Activated B cell treated with CpG ODN at 0.5 μM for 24 hours (primary cell): ENCODE measurements around the gene FILIP1. TPM values are rescaled to one million over a fixed set of nuclear protein-coding genes. Genes with fewer than 3 reads are reported as not detected.
A peak's percentile ranks its signal among the peaks of the same experiment; 100 is the strongest.

Experiments
- ATAC-seq: fragments of 200-7000 bp; cut with Tn5 transposase; one replicate; pipeline ENCODE4 v1.10.0; 2021; ENCODE audit warnings: low read depth, mild to moderate bottlenecking, moderate library complexity
- CTCF ChIA-PET: fragments of 350-600 bp; sonication (Branson Sonifier 250); formaldehyde crosslinking; loops from one replicate; lab custom pipeline; 2021; ENCODE audit warnings: antibody characterized with exemption; lab: Charles Lee
- POLR2A ChIA-PET: fragments of 350-600 bp; sonication (Branson Sonifier 250); formaldehyde crosslinking; loops from one replicate; lab custom pipeline; 2021; ENCODE audit warnings: antibody characterized with exemption; lab: Charles Lee
- DNase-seq: peaks from one replicate; pipeline ENCODE4 v3.0.0; 2022
- H3K27ac Mint-ChIP-seq: one replicate; pipeline ENCODE4 v1.8.0; 2020; ENCODE audit warnings: mixed read lengths
- H3K27me3 Mint-ChIP-seq: one replicate; pipeline ENCODE4 v1.8.0; 2021; ENCODE audit warnings: mixed read lengths
- H3K36me3 Mint-ChIP-seq: one replicate; pipeline ENCODE4 v1.8.0; 2021; ENCODE audit warnings: low read depth, mixed read lengths
- H3K4me1 Mint-ChIP-seq: one replicate; pipeline ENCODE4 v1.8.0; 2021; ENCODE audit warnings: mixed read lengths
- H3K4me3 Mint-ChIP-seq: one replicate; pipeline ENCODE4 v1.8.0; 2020; ENCODE audit warnings: mild to moderate bottlenecking, mixed read lengths
- H3K9me3 Mint-ChIP-seq: one replicate; pipeline ENCODE4 v1.8.0; 2020; ENCODE audit warnings: mixed read lengths
- CTCF ChIP-seq: fragments of 200-600 bp; IDR thresholded peaks from one replicate; pipeline ENCODE4 v1.8.0; 2022; ENCODE audit warnings: antibody characterized with exemption, mild to moderate bottlenecking
- intact Hi-C: fragments of 100-400 bp; cut with micrococcal nuclease; formaldehyde crosslinking; loops from one replicate; pipeline ENCODE4 v1.15.1; 2024
- total RNA-seq: library from RNA; stranded (reverse); gene quantifications from 2 replicates; pipeline ENCODE4 v1.2.3, GENCODE V29; 2022

The FILIP1 gene
- total RNA-seq, 1 donor from 2014 or later: not detected

- no peaks in the 10 kb centered on the region for H3K36me3 Mint-ChIP-seq
- no peaks in the 10 kb centered on the region for H3K9me3 Mint-ChIP-seq
- intact Hi-C loops: loop anchor here (1.0 to 5.0 kb wide), 9 partner anchors 13 to 1832 kb away; partner anchors contain the start of genes CGAS, COX7A2, MYO6 and SENP6
- H3K4me1 Mint-ChIP-seq: peaks cover 27% of the 10 kb centered on the region
- no peak within 1 kb of the TSS for H3K27ac Mint-ChIP-seq
- ChIA-PET POLR2A (interaction anchor here (0.6 to 3.3 kb wide), 7 partner anchors 35 to 1632 kb away, joined by 3 to 36 read pairs (median 5); partner anchors contain the start of genes COX7A2, SENP6 and SLC17A5), CTCF (interaction anchor here (1.0 to 3.3 kb wide), 4 partner anchors 12 to 76 kb away, joined by 3 to 10 read pairs (median 4); no protein-coding TSS in a partner anchor)
- no peak within 1 kb of the TSS for H3K4me3 Mint-ChIP-seq
- ATAC-seq (peak; percentile 96), DNase-seq (peak; percentile 84)
- H3K27me3 Mint-ChIP-seq: no peaks in the 10 kb centered on the region
- TF ChIP-seq CTCF: no peak
These were observed 208.8 kb downstream of the FILIP1 start, which contains the start of gene TMEM30A for GRCh38 chr6:75284632-75285282. TMEM30A (minus strand) TSS chr6:75284792; CDS start chr6:75284638, 154 bp downstream.

- no peak for TF ChIP-seq CTCF
- H3K4me1 Mint-ChIP-seq: peaks cover 31% of the 10 kb centered on the region
- intact Hi-C loops: loop anchor here (1.0 to 5.0 kb wide), 7 partner anchors 17 to 1832 kb away; partner anchors contain the start of genes CGAS, COX7A2, MYO6 and SENP6
- POLR2A ChIA-PET: interaction anchor here (0.6 to 3.3 kb wide), 7 partner anchors 35 to 1631 kb away, joined by 3 to 36 read pairs (median 5); partner anchors contain the start of genes COX7A2, SENP6 and SLC17A5
- no peaks in the 10 kb centered on the region for H3K36me3 Mint-ChIP-seq
- DNase-seq (peak; percentile 15), ATAC-seq (peak; percentile 15)
- CTCF ChIA-PET: interaction anchor here (1.0 to 3.3 kb wide), 4 partner anchors 11 to 75 kb away, joined by 3 to 10 read pairs (median 4); no protein-coding TSS in a partner anchor
- no peaks in the 10 kb centered on the region for H3K27me3 Mint-ChIP-seq
- no peak overlapping the region for H3K27ac Mint-ChIP-seq
- no peaks in the 10 kb centered on the region for H3K9me3 Mint-ChIP-seq
- H3K4me3 Mint-ChIP-seq: no peak overlapping the region
These were observed 209.5 kb downstream of the FILIP1 start for GRCh38 chr6:75283907-75284631.

GRCh38 chr6:75282706-75283105 is 210.9 kb downstream of the FILIP1 start:
- Mint-ChIP-seq H3K27me3 (no peaks in the 10 kb centered on the region), H3K27ac (no peak overlapping the region), H3K4me3 (peak overlapping the region; percentile 37), H3K4me1 (peaks cover 39% of the 10 kb centered on the region), H3K36me3 (peaks cover 2% of the 10 kb centered on the region), H3K9me3 (no peaks in the 10 kb centered on the region)
- ChIA-PET CTCF (interaction anchor here (3.3 kb wide), 1 partner anchor 16 kb away, joined by 10 read pairs; no protein-coding TSS in a partner anchor), POLR2A (interaction anchor here (0.6 to 0.7 kb wide), 2 partner anchors 38 to 40 kb away, joined by 4 to 5 read pairs; partner anchors contain the start of gene COX7A2)
- TF ChIP-seq CTCF: no peak
- DNase-seq: no peak
- no peak for ATAC-seq
- intact Hi-C loops: loop anchor here (5.0 kb wide), 2 partner anchors 465 to 1830 kb away; partner anchors contain the start of genes CGAS and MYO6

GRCh38 chr6:75281653-75282052 is 211.9 kb downstream of the FILIP1 start:
- ATAC-seq (no peak), DNase-seq (no peak)
- Mint-ChIP-seq H3K9me3 (no peaks in the 10 kb centered on the region), H3K4me3 (no peak overlapping the region), H3K4me1 (peaks cover 40% of the 10 kb centered on the region), H3K27ac (peak overlapping the region; percentile 25), H3K36me3 (peaks cover 7% of the 10 kb centered on the region), H3K27me3 (no peaks in the 10 kb centered on the region)
- ChIA-PET CTCF (no interaction called here), POLR2A (no interaction called here)
- no peak for TF ChIP-seq CTCF
- intact Hi-C loops: loop anchor here (5.0 kb wide), 2 partner anchors 466 to 1829 kb away; partner anchors contain the start of genes CGAS and MYO6
